Stimulated activated CD4-positive, alpha-beta T cell treated with anti-CD3 and anti-CD28 coated beads, Interleukin-15, amount 100 ng/mL, for 24 hours (primary cell): ENCODE results near the gene CCNY.
"Not testable (repeated sequence)": the region's sequence is repeated elsewhere in the genome, so short reads cannot be mapped to it uniquely, and the experiment has no call there.

Source experiments
- DNase-seq: peaks from one replicate; pipeline ENCODE4 v3.0.0-alpha.2; 2020

CCNY gene

GRCh38 chr10:35388197-35388596 lies 51.9 kb downstream of the CCNY start:
- no peak for DNase-seq

GRCh38 chr10:35388682-35389081 lies 52.4 kb downstream of the CCNY start:
- DNase-seq, result no peak

GRCh38 chr10:35390161-35390840 lies 54.0 kb downstream of the CCNY start:
- DNase-seq, result no peak

GRCh38 chr10:35390843-35391152 lies 54.5 kb downstream of the CCNY start:
- no peak for DNase-seq

- DNase-seq, result no peak
Observed at GRCh38 chr10:35391153-35391953, 55.0 kb downstream of the CCNY start.

GRCh38 chr10:35391954-35392262 lies 55.6 kb downstream of the CCNY start:
- DNase-seq, result no peak

GRCh38 chr10:35392482-35393228 lies 56.3 kb downstream of the CCNY start:
- no peak for DNase-seq

GRCh38 chr10:35394411-35394851 lies 58.1 kb downstream of the CCNY start:
- DNase-seq, result no peak

GRCh38 chr10:35394934-35395333 lies 58.6 kb downstream of the CCNY start:
- no peak for DNase-seq

GRCh38 chr10:35396560-35397434 lies 60.5 kb downstream of the CCNY start:
- no peak for DNase-seq

- DNase-seq, result no peak
Observed at GRCh38 chr10:35397953-35398352, 61.6 kb downstream of the CCNY start.

- no peak for DNase-seq
Observed at GRCh38 chr10:35398355-35398754, 62.0 kb downstream of the CCNY start.

GRCh38 chr10:35398908-35399307 lies 62.6 kb downstream of the CCNY start:
- DNase-seq, result no peak

GRCh38 chr10:35399414-35400009 lies 63.2 kb downstream of the CCNY start:
- DNase-seq, result no peak

- no peak for DNase-seq
Observed at GRCh38 chr10:35400595-35401268, 64.4 kb downstream of the CCNY start.

GRCh38 chr10:35403491-35403890 lies 67.2 kb downstream of the CCNY start:
- DNase-seq, result not testable (repeated sequence)

- DNase-seq, result not testable (repeated sequence)
Observed at GRCh38 chr10:35404077-35404476, 67.8 kb downstream of the CCNY start.

GRCh38 chr10:35406003-35406630 lies 69.8 kb downstream of the CCNY start:
- not testable (repeated sequence) for DNase-seq

GRCh38 chr10:35407696-35408095 lies 71.4 kb downstream of the CCNY start:
- DNase-seq, result not testable (repeated sequence)

- peak; percentile 28 for DNase-seq
Observed at GRCh38 chr10:35409094-35409582, 72.8 kb downstream of the CCNY start.

- no peak for DNase-seq
Observed at GRCh38 chr10:35409808-35410207, 73.5 kb downstream of the CCNY start.
